ENCODE results near the gene SDR42E1. TPM values are rescaled to one million over a fixed set of nuclear protein-coding genes. Genes with fewer than 3 reads are reported as not detected.

Gene SDR42E1
- total and polyA plus RNA-seq, 2 of the 4 experiments (the other 2 are of a cell fraction) = 0.44 to 0.72 TPM

GRCh38 chr16:82043680-82044584 is 32.7 kb upstream of the SDR42E1 start:
- peak overlapping the region; percentile 80 for H2BK120ac ChIP-seq (ENCODE audit: low read depth, low read length)
- TF ChIP-seq POLR2A (IDR thresholded peaks at IDR 0.05; ENCODE audit: low read depth, low read length) (no peak), USF2 (IDR thresholded peaks at IDR 0.05; ENCODE audit: low read depth, low read length) (no peak), CHD1 (IDR thresholded peaks at IDR 0.05; ENCODE audit: low read depth, low read length) (no peak), RCOR1 (IDR thresholded peaks at IDR 0.05; ENCODE audit: insufficient replicate concordance, low read length) (no peak), CTCF (conservative IDR thresholded peaks at IDR 0.05; ENCODE audit: low read depth, low read length) (no peak), FOS (IDR thresholded peaks at IDR 0.05; ENCODE audit: low read depth, low read length) (no peak), MAFK (IDR thresholded peaks at IDR 0.05; ENCODE audit: low read depth, low read length) (no peak), NFE2L2 (IDR thresholded peaks at IDR 0.05; ENCODE audit: low read depth, low read length) (no peak), RAD21 (IDR thresholded peaks at IDR 0.05; ENCODE audit: low read length) (no peak), SMC3 (IDR thresholded peaks at IDR 0.05; ENCODE audit: low read depth, low read length) (no peak), RFX5 (IDR thresholded peaks at IDR 0.05; ENCODE audit: low read depth, low read length) (no peak), BHLHE40 (IDR thresholded peaks at IDR 0.05; ENCODE audit: low read depth, low read length) (no peak), MAZ (IDR thresholded peaks at IDR 0.05; ENCODE audit: borderline replicate concordance, low read depth, low read length) (no peak), MXI1 (IDR thresholded peaks at IDR 0.05; ENCODE audit: borderline replicate concordance, low read depth, low read length) (no peak), CEBPB (IDR thresholded peaks at IDR 0.05; ENCODE audit: low read depth, low read length) (no peak)

More at GRCh38 chr16:82043680-82044584, 32.7 kb upstream of the SDR42E1 start:
- intact Hi-C loops (cut with micrococcal nuclease) (loop anchor here (2.0 kb wide), 1 partner anchor 19 kb away; no protein-coding TSS in a partner anchor), in situ Hi-C loops (cut with MboI; ENCODE audit: low sequenced_read_pairs) (no loop called here), dilution Hi-C loops (cut with HindIII; ENCODE audit: low sequenced_read_pairs, unreplicated experiment) (no loop called here)
- Histone ChIP-seq H2AK9ac (replicated peaks; ENCODE audit: low read depth, low read length, poor library complexity) (peak overlapping the region; percentile 18), H3K79me1 (ENCODE audit: low read depth in 1 of 2, low read length in 2 of 2) (no peaks in the 10 kb centered on the region), H3K27me3 (ENCODE audit: control insufficient read depth, insufficient read depth, low read length) (no peaks in the 10 kb centered on the region; the same call in 1 of the 2 replicates), H4K20me1 (ENCODE audit: insufficient read depth, low read length) (no peaks in the 10 kb centered on the region), H3K36me3 (ENCODE audit: control insufficient read depth, insufficient read depth, low read length) (no peaks in the 10 kb centered on the region), H3K14ac (replicated peaks; ENCODE audit: low read depth, low read length) (peak overlapping the region; percentile 59; the same call in 1 of the 2 replicates), H2AFZ (replicated peaks; ENCODE audit: low read length, poor library complexity) (no peak overlapping the region), H2BK5ac (ENCODE audit: low read depth, low read length, poor library complexity, severe bottlenecking) (peak overlapping the region; percentile 95), H3K9ac (ENCODE audit: low read depth, low read length) (no peak overlapping the region), H4K5ac (ENCODE audit: low read depth, low read length) (peak overlapping the region; percentile 89), H3K9me1 (ENCODE audit: insufficient read depth, low read length) (no peaks in the 10 kb centered on the region; the same call in 1 of the 2 replicates), H3K4ac (ENCODE audit: low read depth, low read length) (peak overlapping the region; percentile 70), H3K4me1 (ENCODE audit: control insufficient read depth, insufficient read depth, low read length) (peaks cover 14% of the 10 kb centered on the region), H3K56ac (ENCODE audit: extremely low read depth, insufficient read depth, low read length) (no peak overlapping the region), H4K91ac (ENCODE audit: insufficient read depth, low read depth, low read length) (peak overlapping the region; percentile 93), H2BK15ac (ENCODE audit: low read depth, low read length) (peak overlapping the region; percentile 73; the same call in 1 of the 3 replicates), H4K8ac (ENCODE audit: low read depth in 2 of 2, low read length in 2 of 2) (peak overlapping the region; percentile 43 to 80), H2BK20ac (ENCODE audit: low read depth, low read length) (peak overlapping the region; percentile 80; the same call in 1 of the 2 replicates), H2AK5ac (ENCODE audit: low read depth, low read length) (peak overlapping the region; percentile 82), H3K4me2 (ENCODE audit: low read depth, low read length) (peak overlapping the region; percentile 46), H3K18ac (ENCODE audit: low read depth, low read length) (peak overlapping the region; percentile 92), H3K27ac (ENCODE audit: insufficient read depth, low read length) (peak overlapping the region; percentile 98), H3K9me3 (ENCODE audit: control insufficient read depth, insufficient read depth, low read length) (no peaks in the 10 kb centered on the region), H3K4me3 (ENCODE audit: insufficient read depth, low read depth, low read length) (no peak overlapping the region), H3K23ac (ENCODE audit: low read depth, low read length) (no peak overlapping the region)
- CTCF ChIA-PET = no interaction called here
- WGBS, 2 experiments (ENCODE audit: extremely low coverage in 2 of 2, insufficient read length in 1 of 2) = no CpG with 5 or more reads among the region's 6 CpGs
- peak; percentile 89 for ATAC-seq (ENCODE audit: low read depth)
- no TSS peak for BruUV-seq (replicated peaks)
- DNase-seq = peak; percentile 75
- POLR2A ChIA-PET (ENCODE audit: unreplicated experiment) = no interaction called here
